ENCODE measurements around the gene RNF103. TPM values are rescaled to one million over a fixed set of nuclear protein-coding genes. Genes with fewer than 3 reads are reported as not detected.
A peak's percentile ranks its signal among the peaks of the same experiment; 100 is the strongest.
"Not testable (repeated sequence)": the region's sequence is repeated elsewhere in the genome, so short reads cannot be mapped to it uniquely, and the experiment has no call there.

The RNF103 gene
- total RNA-seq, 1 experiment from 2014 or later = 13.4 TPM

- no peak for DNase-seq (ENCODE audit: low spot score)
- in situ Hi-C loops (cut with HindIII; ENCODE audit: low sequenced_read_pairs) = no loop called here
These were observed 3.9 kb upstream of the RNF103 start for GRCh38 chr2:86627550-86627949.

GRCh38 chr2:86625096-86625495 is 1.4 kb upstream of the RNF103 start:
- in situ Hi-C loops (cut with HindIII; ENCODE audit: low sequenced_read_pairs) = no loop called here
- no peak for DNase-seq (ENCODE audit: low spot score)

- in situ Hi-C loops (cut with HindIII; ENCODE audit: low sequenced_read_pairs) = no loop called here
- no peak for DNase-seq (ENCODE audit: low spot score)
These were observed 542 bp upstream of the RNF103 start for GRCh38 chr2:86624267-86624547.

GRCh38 chr2:86623043-86623493 is 597 bp downstream of the RNF103 start:
- in situ Hi-C loops (cut with HindIII; ENCODE audit: low sequenced_read_pairs) = no loop called here

DNA sequence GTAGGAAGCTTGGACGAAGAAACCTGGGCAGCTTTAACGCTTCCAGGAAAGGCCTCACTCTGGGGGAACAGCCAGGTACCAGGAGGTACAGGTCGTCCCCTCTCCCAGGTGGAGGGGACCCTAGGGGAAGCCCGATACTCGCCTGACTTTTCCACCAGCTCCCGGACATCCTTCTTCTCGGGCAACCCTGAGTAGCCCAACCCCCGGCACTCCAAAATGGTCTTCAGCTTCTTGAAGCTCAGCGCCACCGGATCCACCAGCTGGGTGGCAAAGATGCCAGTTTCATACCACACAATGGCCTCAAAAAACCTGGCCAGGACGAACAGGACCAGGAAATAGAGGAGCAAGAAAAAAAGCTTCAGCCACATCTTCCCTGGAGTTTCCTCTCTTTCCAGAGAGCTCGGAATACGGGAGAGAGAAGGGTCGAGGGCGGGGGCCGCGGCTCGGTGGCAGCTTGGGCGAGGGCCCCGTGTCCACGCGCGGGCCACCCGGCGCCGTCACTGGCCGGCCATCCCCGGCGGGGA is 1.1 kb downstream of the RNF103 start:
- in situ Hi-C loops (cut with HindIII; ENCODE audit: low sequenced_read_pairs) = no loop called here
- peak; percentile 73 for DNase-seq (ENCODE audit: low spot score)

More at GRCh38 chr2:86623043-86623493, 597 bp downstream of the RNF103 start:
- no peak for DNase-seq (ENCODE audit: low spot score)

DNA sequence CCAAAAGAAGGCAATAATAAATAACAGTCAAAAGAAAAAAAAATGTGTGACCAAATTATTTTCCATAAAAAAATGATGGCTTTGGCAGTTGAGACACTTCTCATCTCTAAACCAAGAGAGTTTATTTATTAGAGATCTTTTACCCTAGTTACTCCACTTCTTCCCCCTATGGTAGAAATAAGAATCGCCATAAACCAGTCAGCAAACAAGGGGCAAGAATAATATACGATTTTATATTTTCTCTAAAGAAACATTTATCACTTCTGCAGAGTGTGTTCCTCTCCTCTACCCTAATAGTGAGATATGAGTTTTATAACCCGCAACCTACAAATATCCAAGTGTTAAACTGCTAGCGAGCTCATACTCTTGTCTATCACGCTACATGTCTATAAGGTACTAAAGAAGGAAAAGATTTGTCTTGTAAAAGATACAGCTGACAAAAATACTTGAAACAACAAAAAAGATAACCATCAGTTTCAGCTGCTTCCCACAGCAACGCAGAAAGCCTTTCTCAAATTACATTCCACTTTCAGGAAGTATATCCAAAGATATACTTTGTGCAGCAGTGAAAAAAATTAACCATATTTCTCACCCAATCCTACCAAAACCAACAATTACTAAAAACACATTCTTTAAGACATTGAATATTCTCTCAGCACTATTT is 2.3 kb downstream of the RNF103 start:
- in situ Hi-C loops (cut with HindIII; ENCODE audit: low sequenced_read_pairs) = no loop called here

GRCh38 chr2:86617738-86618137 is 5.9 kb downstream of the RNF103 start:
- no peak for DNase-seq (ENCODE audit: low spot score)
- in situ Hi-C loops (cut with HindIII; ENCODE audit: low sequenced_read_pairs) = no loop called here

More for the DNA sequence above, 2.3 kb downstream of the RNF103 start:
- DNase-seq (ENCODE audit: low spot score) = no peak

GRCh38 chr2:86617153-86617552 is 6.5 kb downstream of the RNF103 start:
- no peak for DNase-seq (ENCODE audit: low spot score)
- in situ Hi-C loops (cut with HindIII; ENCODE audit: low sequenced_read_pairs) = no loop called here

- no peak for DNase-seq (ENCODE audit: low spot score)
- in situ Hi-C loops (cut with HindIII; ENCODE audit: low sequenced_read_pairs) = no loop called here
These were observed 7.2 kb downstream of the RNF103 start for GRCh38 chr2:86616502-86616901.

- DNase-seq (ENCODE audit: low spot score) = no peak
- in situ Hi-C loops (cut with HindIII; ENCODE audit: low sequenced_read_pairs) = no loop called here
These were observed 8.1 kb downstream of the RNF103 start for GRCh38 chr2:86615596-86615995.

GRCh38 chr2:86613515-86613914 is 10.2 kb downstream of the RNF103 start:
- in situ Hi-C loops (cut with HindIII; ENCODE audit: low sequenced_read_pairs) = no loop called here
- no peak for DNase-seq (ENCODE audit: low spot score)

DNA sequence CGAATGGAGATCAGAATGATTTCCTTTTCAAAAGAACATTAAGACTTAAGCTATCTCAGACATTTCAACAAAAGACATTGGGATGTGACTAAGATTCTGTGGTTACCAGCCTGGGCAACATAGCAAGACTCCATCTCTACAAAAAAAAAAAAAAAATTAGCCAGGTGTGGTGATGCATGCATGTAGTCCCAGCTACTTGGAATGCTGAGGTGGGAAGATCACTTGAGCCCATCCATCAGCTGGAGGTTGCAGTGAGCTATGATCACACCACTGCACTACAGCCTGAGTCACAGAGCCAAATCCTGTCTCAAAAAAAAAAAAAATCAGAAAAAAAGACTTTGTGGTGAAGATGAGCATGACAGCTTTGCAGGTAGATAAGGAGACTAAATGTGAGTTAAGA is 12.8 kb downstream of the RNF103 start:
- in situ Hi-C loops (cut with HindIII; ENCODE audit: low sequenced_read_pairs) = no loop called here
- DNase-seq (ENCODE audit: low spot score) = no peak

DNA sequence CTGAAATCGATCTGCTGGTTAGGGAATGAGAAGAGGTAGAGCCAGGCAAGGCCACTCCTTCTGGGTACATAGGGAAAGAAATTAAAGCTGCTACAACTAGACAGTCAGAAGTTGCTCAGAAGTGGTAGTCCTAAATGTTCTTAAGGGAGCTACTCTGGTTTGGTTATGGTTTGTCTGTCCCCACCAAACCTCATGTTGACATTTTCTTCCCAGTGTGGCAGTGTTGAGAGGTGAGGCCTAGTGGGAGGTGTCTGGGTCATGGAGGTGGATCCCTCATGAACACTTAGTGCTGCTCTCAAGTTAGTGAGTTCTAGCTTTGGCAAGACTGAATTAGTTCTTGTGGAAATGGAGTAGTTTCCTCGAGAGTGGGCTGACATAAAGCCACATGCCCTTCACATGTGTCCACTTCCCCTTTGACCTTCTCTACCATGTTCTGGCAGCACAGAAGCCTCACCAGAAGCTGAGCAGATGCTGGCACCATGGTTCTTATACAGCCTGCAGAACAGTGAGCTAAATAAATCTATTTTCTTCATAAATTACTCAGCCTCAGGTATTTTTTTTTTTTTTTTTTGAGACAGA is 14.7 kb downstream of the RNF103 start:
- no peak for DNase-seq (ENCODE audit: low spot score)
- in situ Hi-C loops (cut with HindIII; ENCODE audit: low sequenced_read_pairs) = no loop called here

DNA sequence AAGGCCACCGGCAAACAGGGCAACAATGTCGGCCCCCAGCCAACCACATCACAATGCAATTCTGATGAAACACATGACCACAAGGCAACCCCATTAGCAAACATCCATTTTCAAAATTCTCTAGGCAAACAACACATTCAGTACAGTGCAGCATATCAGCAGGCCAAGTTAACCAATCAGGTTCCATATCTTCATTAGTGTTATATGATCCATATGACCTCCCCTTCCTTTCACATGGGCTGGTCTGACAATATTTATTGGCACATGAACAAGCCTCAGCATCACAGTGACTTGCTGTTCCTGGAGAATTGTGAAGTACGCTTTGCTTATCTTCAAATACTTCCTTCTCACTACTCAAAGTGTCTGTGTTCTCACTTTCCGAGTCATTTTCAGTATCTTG is 19.8 kb downstream of the RNF103 start:
- no peak for DNase-seq (ENCODE audit: low spot score)
- in situ Hi-C loops (cut with HindIII; ENCODE audit: low sequenced_read_pairs) = no loop called here

- no peak for DNase-seq (ENCODE audit: low spot score)
- in situ Hi-C loops (cut with HindIII; ENCODE audit: low sequenced_read_pairs) = no loop called here
These were observed 24.7 kb downstream of the RNF103 start for GRCh38 chr2:86598966-86599365.

GRCh38 chr2:86596118-86596517 is 27.5 kb downstream of the RNF103 start:
- no peak for DNase-seq (ENCODE audit: low spot score)
- in situ Hi-C loops (cut with HindIII; ENCODE audit: low sequenced_read_pairs) = no loop called here

GRCh38 chr2:86593266-86593665 is 30.4 kb downstream of the RNF103 start:
- in situ Hi-C loops (cut with HindIII; ENCODE audit: low sequenced_read_pairs) = no loop called here
- DNase-seq (ENCODE audit: low spot score) = peak; percentile 91

GRCh38 chr2:86592547-86593230 is 31.0 kb downstream of the RNF103 start:
- in situ Hi-C loops (cut with HindIII; ENCODE audit: low sequenced_read_pairs) = no loop called here
- peak; percentile 96 for DNase-seq (ENCODE audit: low spot score)

DNA sequence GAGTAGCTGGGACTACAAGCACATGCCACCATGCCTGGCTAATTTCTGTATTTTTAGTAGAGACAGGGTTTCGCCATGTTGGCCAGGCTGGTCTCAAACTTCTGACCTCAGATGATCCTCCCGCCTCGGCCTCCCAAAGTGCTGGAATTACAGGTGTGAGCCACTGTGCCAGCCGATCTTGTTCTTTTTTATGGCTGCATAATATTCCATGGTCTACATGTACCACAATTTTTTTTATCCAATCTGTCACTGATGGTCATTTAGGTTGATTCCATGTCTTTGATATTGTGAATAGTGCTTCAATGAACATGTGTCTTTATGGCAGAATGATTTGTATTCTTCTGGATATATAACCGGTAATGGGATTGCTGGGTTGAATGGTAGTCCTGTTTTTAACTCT is 34.0 kb downstream of the RNF103 start:
- in situ Hi-C loops (cut with HindIII; ENCODE audit: low sequenced_read_pairs); DNase-seq (ENCODE audit: low spot score): not testable (repeated sequence)

- in situ Hi-C loops (cut with HindIII; ENCODE audit: low sequenced_read_pairs) = no loop called here
- DNase-seq (ENCODE audit: low spot score) = no peak
These were observed 39.3 kb downstream of the RNF103 start for GRCh38 chr2:86584151-86584913.
